ENCODE results near the gene CHST14.

The CHST14 gene

DNA sequence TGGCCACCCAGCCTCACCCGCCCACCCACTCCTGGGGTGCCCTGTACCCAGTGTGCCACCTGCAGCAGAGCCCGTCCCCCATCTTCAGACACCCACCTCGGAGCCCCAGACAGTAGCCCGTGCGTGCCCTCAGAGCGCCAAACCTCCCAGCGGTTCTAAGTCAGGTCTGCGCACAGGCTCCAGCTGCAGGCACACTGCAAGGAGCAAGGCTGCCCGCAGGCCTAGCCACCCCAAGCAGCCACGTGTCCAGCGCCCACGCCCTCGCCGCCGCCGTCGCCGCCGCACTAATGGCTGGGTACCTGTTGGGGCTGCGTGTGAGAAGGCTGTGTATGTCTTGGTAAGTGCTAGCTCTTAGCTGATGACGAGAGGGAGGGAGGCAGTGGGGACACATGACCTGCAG, 8.8 kb upstream of the CHST14 start:
- no peaks in the 10 kb centered on the region for H3K9me3 ChIP-seq (ENCODE audit: control extremely low read depth in 1 of 5, control insufficient read depth in 4 of 5, insufficient read depth in 2 of 5, low read depth in 1 of 5, low read length in 4 of 5)
- CTCF ChIA-PET, result no interaction called here

DNA sequence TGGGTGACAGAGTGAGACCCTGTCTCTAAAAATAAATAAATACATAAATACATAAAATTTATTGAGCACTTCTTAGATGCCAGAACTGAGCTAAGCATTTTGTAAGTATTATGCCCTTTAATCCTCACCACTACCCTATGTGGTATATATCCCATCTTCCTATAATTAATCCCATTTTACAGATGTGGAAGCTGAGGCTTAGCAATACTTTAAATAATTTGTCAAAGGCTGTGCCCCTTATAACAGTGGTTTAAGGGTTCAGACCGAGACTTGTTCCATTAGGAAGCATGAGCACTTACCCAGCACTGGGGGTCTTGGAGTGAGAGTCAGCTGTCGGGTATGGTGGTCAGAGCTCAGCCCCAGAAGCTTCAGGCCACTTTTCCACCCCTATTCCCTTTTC, 7.5 kb upstream of the CHST14 start:
- ChIA-PET CTCF (interaction anchor here (1.2 kb wide), 1 partner anchor 44 kb away, joined by 3 read pairs; no protein-coding TSS in a partner anchor), POLR2A (no interaction called here)
- peaks cover 6 to 83% (median 73%) of the 10 kb centered on the region in 4 experiments for H3K36me3 ChIP-seq (ENCODE audit: control insufficient read depth in 4 of 4, insufficient read depth in 4 of 4, low read length in 3 of 4)
- DNase-seq, result no peak
- WGBS (ENCODE audit: insufficient coverage), result 67% methylated on average over 1 of the region's 2 CpGs
- H3K27me3 ChIP-seq (replicated peaks in 2 of 5; ENCODE audit: control insufficient read depth in 4 of 5, insufficient read depth in 5 of 5, low read length in 4 of 5), result no peaks in the 10 kb centered on the region
- no peaks in the 10 kb centered on the region for H3K9me3 ChIP-seq (ENCODE audit: control extremely low read depth in 1 of 5, control insufficient read depth in 4 of 5, insufficient read depth in 2 of 5, low read depth in 1 of 5, low read length in 4 of 5)
- no peaks in the 10 kb centered on the region for H3K4me1 ChIP-seq (ENCODE audit: control extremely low read depth in 1 of 4, control insufficient read depth in 4 of 4, insufficient read depth in 4 of 4, low read length in 3 of 4)
- no peak overlapping the region for H3K27ac ChIP-seq (ENCODE audit: insufficient read depth in 1 of 2, low read depth in 1 of 2, low read length in 2 of 2, poor library complexity in 1 of 2, severe bottlenecking in 2 of 2)
- no peak overlapping the region for H3K4me3 ChIP-seq (ENCODE audit: control insufficient read depth in 1 of 7, extremely low read depth in 1 of 7, insufficient read depth in 4 of 7, low read depth in 2 of 7, low read length in 6 of 7)

More for the DNA sequence above, 8.8 kb upstream of the CHST14 start:
- WGBS (ENCODE audit: insufficient coverage), result 96% methylated on average over 21 of the region's 21 CpGs
- no peak for DNase-seq
- Histone ChIP-seq H3K4me1 (ENCODE audit: control extremely low read depth in 1 of 4, control insufficient read depth in 4 of 4, insufficient read depth in 4 of 4, low read length in 3 of 4) (no peaks in the 10 kb centered on the region), H3K36me3 (ENCODE audit: control insufficient read depth in 4 of 4, insufficient read depth in 4 of 4, low read length in 3 of 4) (peaks cover 6 to 81% (median 71%) of the 10 kb centered on the region in 4 experiments), H3K27ac (ENCODE audit: insufficient read depth in 1 of 2, low read depth in 1 of 2, low read length in 2 of 2, poor library complexity in 1 of 2, severe bottlenecking in 2 of 2) (no peak overlapping the region), H3K4me3 (ENCODE audit: control insufficient read depth in 1 of 7, extremely low read depth in 1 of 7, insufficient read depth in 4 of 7, low read depth in 2 of 7, low read length in 6 of 7) (no peak overlapping the region), H3K27me3 (replicated peaks in 2 of 5; ENCODE audit: control insufficient read depth in 4 of 5, insufficient read depth in 5 of 5, low read length in 4 of 5) (no peaks in the 10 kb centered on the region)
- POLR2A ChIA-PET, result no interaction called here

DNA sequence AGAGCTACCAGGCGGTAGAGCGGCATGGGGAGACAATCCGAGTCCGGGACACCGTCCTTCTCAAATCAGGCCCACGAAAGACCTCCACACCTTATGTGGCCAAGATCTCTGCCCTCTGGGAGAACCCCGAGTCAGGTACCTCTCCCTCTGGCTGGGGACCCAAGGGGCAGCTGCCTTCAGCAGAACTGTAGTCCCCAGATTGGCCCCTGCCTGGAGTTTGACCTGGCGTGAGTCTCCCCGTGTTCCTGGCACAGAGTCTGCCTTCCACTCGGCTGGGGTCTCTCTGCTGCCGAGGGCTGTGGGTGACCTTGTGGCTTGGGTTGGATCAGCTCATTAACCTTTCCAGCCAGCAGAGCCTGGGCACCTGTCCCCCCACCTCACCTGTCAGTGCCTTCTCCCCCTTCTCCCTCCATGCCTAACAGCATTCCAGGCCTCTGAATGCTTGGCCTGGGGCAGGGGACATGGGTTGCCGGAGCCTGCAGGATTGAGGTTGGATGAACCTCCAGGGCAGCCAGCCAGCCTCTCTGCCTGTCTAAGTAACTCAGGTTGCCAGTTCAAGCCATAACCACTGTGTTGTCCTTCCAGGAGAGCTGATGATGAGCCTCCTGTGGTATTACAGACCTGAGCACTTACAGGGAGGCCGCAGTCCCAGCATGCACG, 6.8 kb upstream of the CHST14 start:
- WGBS (ENCODE audit: insufficient coverage), result 99% methylated on average over 13 of the region's 14 CpGs
- peaks cover 6 to 77% (median 68%) of the 10 kb centered on the region in 4 experiments for H3K36me3 ChIP-seq (ENCODE audit: control insufficient read depth in 4 of 4, insufficient read depth in 4 of 4, low read length in 3 of 4)

DNA sequence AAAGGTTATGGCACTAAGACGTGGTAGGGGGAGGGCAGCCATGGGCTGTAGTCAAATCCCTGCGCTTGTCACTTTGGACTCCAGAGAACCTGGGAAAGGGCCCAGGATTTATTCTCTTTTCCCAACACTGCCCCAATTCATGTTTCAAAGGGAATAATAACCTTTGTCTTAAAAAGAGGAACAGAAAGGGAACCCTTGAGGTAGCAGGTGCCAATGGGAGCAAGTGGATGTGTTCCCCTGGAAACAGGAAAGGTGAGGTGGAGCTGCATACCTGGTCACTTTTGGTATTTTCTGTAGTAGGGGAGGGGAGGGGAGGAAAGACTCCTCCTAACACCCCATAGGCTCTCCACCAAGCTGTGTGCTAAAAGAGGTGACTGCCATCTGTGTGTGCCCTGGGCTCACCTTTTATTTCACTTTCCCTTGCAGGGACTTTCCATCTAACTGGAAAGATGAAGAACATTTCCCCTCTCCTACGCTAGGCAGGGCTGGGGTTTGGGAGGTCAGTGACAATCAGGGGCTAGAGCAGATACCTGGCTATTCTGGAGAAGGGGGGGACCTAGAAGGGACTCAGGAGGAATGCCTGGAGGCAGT, 6.1 kb upstream of the CHST14 start:
- H3K4me3 ChIP-seq (ENCODE audit: control insufficient read depth in 1 of 7, extremely low read depth in 1 of 7, insufficient read depth in 4 of 7, low read depth in 2 of 7, low read length in 6 of 7), result no peak overlapping the region
- H3K9me3 ChIP-seq (ENCODE audit: control extremely low read depth in 1 of 5, control insufficient read depth in 4 of 5, insufficient read depth in 2 of 5, low read depth in 1 of 5, low read length in 4 of 5), result no peaks in the 10 kb centered on the region
- no peak overlapping the region for H3K27ac ChIP-seq (ENCODE audit: insufficient read depth in 1 of 2, low read depth in 1 of 2, low read length in 2 of 2, poor library complexity in 1 of 2, severe bottlenecking in 2 of 2)
- POLR2A ChIA-PET, result no interaction called here
- CTCF ChIA-PET, result no interaction called here
- 100% methylated on average over 1 of the region's 3 CpGs for WGBS (ENCODE audit: insufficient coverage)
- no peaks in the 10 kb centered on the region for H3K27me3 ChIP-seq (replicated peaks in 2 of 5; ENCODE audit: control insufficient read depth in 4 of 5, insufficient read depth in 5 of 5, low read length in 4 of 5)
- peaks cover 0 to 11% (median 1%) of the 10 kb centered on the region in 4 experiments for H3K4me1 ChIP-seq (ENCODE audit: control extremely low read depth in 1 of 4, control insufficient read depth in 4 of 4, insufficient read depth in 4 of 4, low read length in 3 of 4)
- H3K36me3 ChIP-seq (ENCODE audit: control insufficient read depth in 4 of 4, insufficient read depth in 4 of 4, low read length in 3 of 4), result peaks cover 6 to 70% (median 62%) of the 10 kb centered on the region in 4 experiments
- no peak for DNase-seq

More for the DNA sequence above, 6.8 kb upstream of the CHST14 start:
- H3K27me3 ChIP-seq (replicated peaks in 2 of 5; ENCODE audit: control insufficient read depth in 4 of 5, insufficient read depth in 5 of 5, low read length in 4 of 5), result no peaks in the 10 kb centered on the region
- H3K4me3 ChIP-seq (ENCODE audit: control insufficient read depth in 1 of 7, extremely low read depth in 1 of 7, insufficient read depth in 4 of 7, low read depth in 2 of 7, low read length in 6 of 7), result no peak overlapping the region
- ChIA-PET POLR2A (no interaction called here), CTCF (interaction anchor here (1.2 kb wide), 1 partner anchor 43 kb away, joined by 3 read pairs; no protein-coding TSS in a partner anchor)
- H3K4me1 ChIP-seq (ENCODE audit: control extremely low read depth in 1 of 4, control insufficient read depth in 4 of 4, insufficient read depth in 4 of 4, low read length in 3 of 4), result peaks cover 0 to 5% (median 0%) of the 10 kb centered on the region in 4 experiments
- H3K27ac ChIP-seq (ENCODE audit: insufficient read depth in 1 of 2, low read depth in 1 of 2, low read length in 2 of 2, poor library complexity in 1 of 2, severe bottlenecking in 2 of 2), result no peak overlapping the region
- DNase-seq, result no peak
- H3K9me3 ChIP-seq (ENCODE audit: control extremely low read depth in 1 of 5, control insufficient read depth in 4 of 5, insufficient read depth in 2 of 5, low read depth in 1 of 5, low read length in 4 of 5), result no peaks in the 10 kb centered on the region

DNA sequence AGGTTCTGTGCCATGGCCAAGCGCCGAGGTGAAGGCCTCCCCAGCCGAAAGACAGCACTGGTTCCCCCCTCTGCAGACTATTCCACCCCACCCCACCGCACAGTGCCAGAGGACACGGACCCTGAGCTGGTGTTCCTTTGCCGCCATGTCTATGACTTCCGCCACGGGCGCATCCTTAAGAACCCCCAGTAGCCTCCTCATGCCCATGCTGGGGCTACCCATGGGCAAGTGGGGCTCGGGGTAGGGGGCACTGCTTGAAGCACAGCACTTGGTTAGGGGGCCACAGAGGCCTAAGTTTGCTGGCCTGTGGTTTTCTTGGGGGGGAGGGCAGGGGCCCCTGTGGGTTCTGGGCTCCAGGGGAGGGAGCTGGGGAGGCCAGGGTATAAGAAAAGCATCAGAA, 4.8 kb upstream of the CHST14 start:
- over 99% methylated on average over 10 of the region's 10 CpGs for WGBS (ENCODE audit: insufficient coverage)
- POLR2A ChIA-PET, result no interaction called here
- Histone ChIP-seq H3K27me3 (replicated peaks in 2 of 5; ENCODE audit: control insufficient read depth in 4 of 5, insufficient read depth in 5 of 5, low read length in 4 of 5) (no peaks in the 10 kb centered on the region), H3K4me3 (ENCODE audit: control insufficient read depth in 1 of 7, extremely low read depth in 1 of 7, insufficient read depth in 4 of 7, low read depth in 2 of 7, low read length in 6 of 7) (no peak overlapping the region), H3K9me3 (ENCODE audit: control extremely low read depth in 1 of 5, control insufficient read depth in 4 of 5, insufficient read depth in 2 of 5, low read depth in 1 of 5, low read length in 4 of 5) (no peaks in the 10 kb centered on the region), H3K27ac (ENCODE audit: insufficient read depth in 1 of 2, low read depth in 1 of 2, low read length in 2 of 2, poor library complexity in 1 of 2, severe bottlenecking in 2 of 2) (no peak overlapping the region), H3K4me1 (ENCODE audit: control extremely low read depth in 1 of 4, control insufficient read depth in 4 of 4, insufficient read depth in 4 of 4, low read length in 3 of 4) (peaks cover 0 to 19% (median 8%) of the 10 kb centered on the region in 4 experiments), H3K36me3 (ENCODE audit: control insufficient read depth in 4 of 4, insufficient read depth in 4 of 4, low read length in 3 of 4) (peaks cover 6 to 61% (median 52%) of the 10 kb centered on the region in 4 experiments)
- no peak for DNase-seq
- CTCF ChIA-PET, result no interaction called here

DNA sequence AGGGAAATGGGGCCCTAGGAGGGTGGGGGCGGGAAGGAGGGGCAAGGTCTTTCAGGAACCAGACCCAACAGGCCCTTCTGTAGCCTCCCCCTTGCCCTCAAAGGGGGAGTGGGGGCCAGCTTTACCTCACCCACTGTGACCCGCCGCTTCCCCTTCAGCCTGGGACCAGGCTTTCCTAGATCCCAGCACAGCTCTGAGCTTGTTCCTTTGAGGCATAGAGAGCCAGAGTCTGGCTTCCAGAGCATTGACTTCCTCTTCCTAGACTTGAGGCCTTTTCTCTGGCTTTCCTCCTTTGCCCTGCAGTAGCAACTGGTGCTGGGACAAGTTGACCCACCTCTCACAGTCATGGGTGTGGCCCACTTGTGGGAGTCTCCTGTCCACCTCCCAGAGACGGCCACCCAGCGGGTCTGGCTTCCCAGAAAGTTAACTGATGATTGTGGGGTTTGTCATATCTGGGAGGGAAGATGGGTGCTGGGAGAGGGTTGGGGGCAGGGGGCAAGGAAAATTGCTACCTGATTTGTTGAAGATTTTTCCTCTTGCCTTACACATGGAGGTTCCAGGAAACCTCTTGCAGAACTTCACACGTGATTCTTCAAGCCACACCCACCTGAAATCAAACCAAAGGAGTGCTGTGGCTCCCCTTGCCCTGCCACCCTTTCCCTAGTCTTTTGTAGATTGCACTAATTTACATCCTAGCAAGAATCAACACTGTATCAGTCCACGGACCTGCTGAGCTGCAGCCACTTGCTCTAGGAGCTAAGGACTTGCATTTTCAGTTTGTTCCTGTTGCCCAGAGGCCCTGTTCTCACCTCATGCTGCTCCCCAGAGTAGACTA, 4.1 kb upstream of the CHST14 start:
- no peak overlapping the region for H3K4me3 ChIP-seq (ENCODE audit: control insufficient read depth in 1 of 7, extremely low read depth in 1 of 7, insufficient read depth in 4 of 7, low read depth in 2 of 7, low read length in 6 of 7)
- POLR2A ChIA-PET, result no interaction called here

DNA sequence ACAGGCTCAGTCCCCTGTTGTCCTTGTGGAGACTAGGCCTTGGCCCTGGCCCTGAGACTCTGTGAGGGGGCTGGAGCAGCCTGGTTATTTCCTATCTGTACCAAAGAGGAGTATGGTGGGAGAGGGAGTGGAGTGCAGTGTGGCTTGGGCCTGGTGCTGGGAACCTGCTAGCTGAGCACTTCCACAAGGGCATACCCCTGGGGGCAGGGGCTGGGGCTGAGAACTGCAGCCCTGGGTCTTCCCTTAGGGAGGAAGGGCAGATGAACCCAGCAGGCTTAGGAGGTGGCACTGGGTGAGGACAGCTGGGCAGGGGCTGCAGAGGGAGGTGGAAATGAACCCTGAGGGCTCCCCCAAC, 3.5 kb upstream of the CHST14 start:
- Histone ChIP-seq H3K4me3 (ENCODE audit: control insufficient read depth in 1 of 7, extremely low read depth in 1 of 7, insufficient read depth in 4 of 7, low read depth in 2 of 7, low read length in 6 of 7) (no peak overlapping the region), H3K36me3 (ENCODE audit: control insufficient read depth in 4 of 4, insufficient read depth in 4 of 4, low read length in 3 of 4) (peaks cover 6 to 51% (median 44%) of the 10 kb centered on the region in 4 experiments), H3K4me1 (ENCODE audit: control extremely low read depth in 1 of 4, control insufficient read depth in 4 of 4, insufficient read depth in 4 of 4, low read length in 3 of 4) (peaks cover 0 to 31% (median 18%) of the 10 kb centered on the region in 4 experiments), H3K27ac (ENCODE audit: insufficient read depth in 1 of 2, low read depth in 1 of 2, low read length in 2 of 2, poor library complexity in 1 of 2, severe bottlenecking in 2 of 2) (no peak overlapping the region), H3K27me3 (replicated peaks in 2 of 5; ENCODE audit: control insufficient read depth in 4 of 5, insufficient read depth in 5 of 5, low read length in 4 of 5) (no peaks in the 10 kb centered on the region), H3K9me3 (ENCODE audit: control extremely low read depth in 1 of 5, control insufficient read depth in 4 of 5, insufficient read depth in 2 of 5, low read depth in 1 of 5, low read length in 4 of 5) (no peaks in the 10 kb centered on the region)
- CTCF ChIA-PET, result interaction anchor here (0.9 kb wide), 1 partner anchor 21 kb away, joined by 3 read pairs; no protein-coding TSS in a partner anchor
- POLR2A ChIA-PET, result no interaction called here
- DNase-seq, result no peak

More for the DNA sequence above, 4.1 kb upstream of the CHST14 start:
- H3K27ac ChIP-seq (ENCODE audit: insufficient read depth in 1 of 2, low read depth in 1 of 2, low read length in 2 of 2, poor library complexity in 1 of 2, severe bottlenecking in 2 of 2), result no peak overlapping the region
- peaks cover 6 to 57% (median 49%) of the 10 kb centered on the region in 4 experiments for H3K36me3 ChIP-seq (ENCODE audit: control insufficient read depth in 4 of 4, insufficient read depth in 4 of 4, low read length in 3 of 4)
- H3K4me1 ChIP-seq (ENCODE audit: control extremely low read depth in 1 of 4, control insufficient read depth in 4 of 4, insufficient read depth in 4 of 4, low read length in 3 of 4), result peaks cover 0 to 25% (median 12%) of the 10 kb centered on the region in 4 experiments
- WGBS (ENCODE audit: insufficient coverage), result 81% methylated on average over 7 of the region's 7 CpGs
- H3K9me3 ChIP-seq (ENCODE audit: control extremely low read depth in 1 of 5, control insufficient read depth in 4 of 5, insufficient read depth in 2 of 5, low read depth in 1 of 5, low read length in 4 of 5), result no peaks in the 10 kb centered on the region
- DNase-seq, result no peak
- H3K27me3 ChIP-seq (replicated peaks in 2 of 5; ENCODE audit: control insufficient read depth in 4 of 5, insufficient read depth in 5 of 5, low read length in 4 of 5), result no peaks in the 10 kb centered on the region
- CTCF ChIA-PET, result interaction anchor here (0.9 kb wide), 1 partner anchor 21 kb away, joined by 3 read pairs; no protein-coding TSS in a partner anchor
